ENCODE data around the gene PRRT3. TPM values are rescaled to one million over a fixed set of nuclear protein-coding genes. Genes with fewer than 3 reads are reported as not detected.

The PRRT3 gene
- total and polyA plus RNA-seq, 2 of the 13 experiments (the other 11 are each of a cell fraction or from before 2014, with no cell fraction given), result 0.22 to 0.44 TPM

- TF ChIP-seq ZHX2 (IDR thresholded peaks at IDR 0.05; ENCODE audit: low read depth) (no peak), ZHX2 (CRISPR knock-in tag; IDR thresholded peaks at IDR 0.05; ENCODE audit: borderline replicate concordance) (no peak), ZNF878 (CRISPR knock-in tag; IDR thresholded peaks at IDR 0.05) (no peak)
Observed at GRCh38 chr3:9965200-9965875, 13.1 kb upstream of the PRRT3 start (continued).

GRCh38 chr3:9957214-9957613 lies 5.0 kb upstream of the PRRT3 start:
- FAIRE-seq (no peak), DNase-seq (ENCODE audit: low spot score) (no peak), ATAC-seq (no peak)
- Histone ChIP-seq H3K9ac (ENCODE audit: insufficient read depth, low read depth, low read length) (no peak overlapping the region), H3K9me3 (ENCODE audit: low read length) (no peaks in the 10 kb centered on the region), H3K27me3 (ENCODE audit: control insufficient read depth in 1 of 2, insufficient read depth in 2 of 2, low read length in 2 of 2) (no peaks in the 10 kb centered on the region), H3K4me1 (ENCODE audit: insufficient read depth, low read length) (peaks cover 38% of the 10 kb centered on the region), H3K4me2 (ENCODE audit: low read depth, low read length) (no peak overlapping the region), H3K79me2 (ENCODE audit: insufficient read depth, low read length) (no peaks in the 10 kb centered on the region), H2AFZ (ENCODE audit: low read length) (no peak overlapping the region), H3K4me3 (replicated peaks in 1 of 3; ENCODE audit: insufficient read depth in 1 of 3, low read depth in 2 of 3, low read length in 3 of 3) (no peak overlapping the region), H3K27ac (ENCODE audit: extremely low read length, insufficient read depth, low read length) (no peak overlapping the region), H3K36me3 (replicated peaks in 1 of 2; ENCODE audit: control insufficient read depth in 1 of 2, insufficient read depth in 2 of 2, low read length in 2 of 2) (peaks cover 0 to 3% of the 10 kb centered on the region in 2 experiments; a peak in 2 of 5 replicates), H4K20me1 (ENCODE audit: insufficient read depth, low read length) (no peaks in the 10 kb centered on the region)
- WGBS (ENCODE audit: low lambda C conversion rate), result 72% methylated on average over 5 of the region's 5 CpGs
- ChIA-PET POLR2A (no interaction called here), CTCF (ENCODE audit: low intra/inter-chr PET ratio, low total read pairs) (no interaction called here)
- TSS peak; percentile 33 for BruUV-seq (replicated peaks)
- in situ Hi-C loops (cut with HindIII; ENCODE audit: extremely low pct_ligation_motif_present, low pct_unique_long_range_greater_than_20kb) (no loop called here), intact Hi-C loops (cut with micrococcal nuclease; ENCODE audit: unreplicated experiment) (no loop called here)
- no peak for TF ChIP-seq DNMT3B (CRISPR knock-in tag; conservative IDR thresholded peaks at IDR 0.05)
- 0 out of 2 replicates have a peak, but pooled peaks have one; percentile 6 for TF ChIP-seq CTCF (CRISPR knock-in tag; IDR thresholded peaks at IDR 0.05)
- TF ChIP-seq SIX4 (CRISPR knock-in tag; IDR thresholded peaks at IDR 0.05), result no peak
- no peak for TF ChIP-seq MXD3 (CRISPR knock-in tag; IDR thresholded peaks at IDR 0.05)
- TF ChIP-seq FOXM1 (CRISPR knock-in tag; IDR thresholded peaks at IDR 0.05), result no peak
- TF ChIP-seq POLR2A (IDR thresholded peaks at IDR 0.05; ENCODE audit: insufficient read depth in 1 of 2, low read depth in 2 of 2, low read length in 2 of 2), result no peak
- no peak for TF ChIP-seq SMARCE1 (IDR thresholded peaks at IDR 0.05; ENCODE audit: borderline replicate concordance)

All from HepG2 (cell line).